H1 (cell line): ENCODE measurements around the gene SLC28A1. TPM values are rescaled to one million over a fixed set of nuclear protein-coding genes. Genes with fewer than 3 reads are reported as not detected.
A peak's percentile ranks its signal among the peaks of the same experiment; 100 is the strongest.

ENCODE experiments used
- CTCF ChIA-PET: fragments of 300-600 bp; sonication (Branson Sonifier 250); formaldehyde crosslinking; loops from one replicate; lab custom pipeline; 2021; ENCODE audit not compliant: partially characterized antibody; lab: Charles Lee
- POLR2A ChIA-PET: fragments of 300-600 bp; sonication (Branson Sonifier 250); formaldehyde crosslinking; loops from one replicate; lab custom pipeline; 2021; ENCODE audit warnings: inconsistent platforms; ENCODE audit not compliant: partially characterized antibody; lab: Charles Lee
- DNase-seq, 2 experiments: peaks; one replicate each; pipeline versions ENCODE4 v3.0.0 to v3.0.0-alpha.2; 2010 to 2022; ENCODE audit warnings: low spot score in 2 of 2, low read depth in 1 of 2, mixed read lengths in 1 of 2
- FAIRE-seq: peaks from 2 replicates; lab custom pipeline; 2011; peaks lifted over from hg19 to GRCh38; lab: Jason Lieb, UNC
- H2AFZ ChIP-seq: 2 replicates; pipeline ENCODE4 v1.8.1; 2012; ENCODE audit warnings: low read length, inconsistent platforms
- H2AK5ac ChIP-seq: 2 replicates; pipeline ENCODE4 v1.6.1; 2013; ENCODE audit warnings: low read depth, low read length
- H2BK120ac ChIP-seq: replicated peaks from 2 replicates; pipeline ENCODE3; 2013; ENCODE audit warnings: low read depth, low read length, inconsistent platforms
- H2BK12ac ChIP-seq: 2 replicates; pipeline ENCODE4 v1.6.1; 2013; ENCODE audit warnings: low read depth, low read length
- H2BK15ac ChIP-seq: 2 replicates; pipeline ENCODE4 v1.6.1; 2013; ENCODE audit warnings: low read length
- H2BK20ac ChIP-seq: 2 replicates; pipeline ENCODE4 v1.6.1; 2013; ENCODE audit warnings: low read length
- H2BK5ac ChIP-seq: 2 replicates; pipeline ENCODE4 v1.6.1; 2013; ENCODE audit warnings: low read depth, low read length
- H3K14ac ChIP-seq: 2 replicates; pipeline ENCODE4 v1.6.1; 2013; ENCODE audit warnings: inconsistent platforms; ENCODE audit not compliant: insufficient read length
- H3K18ac ChIP-seq: 2 replicates; pipeline ENCODE4 v1.6.1; 2013; ENCODE audit warnings: low read length; ENCODE audit errors: extremely low read depth
- H3K23ac ChIP-seq: 2 replicates; pipeline ENCODE4 v1.6.1; 2013; ENCODE audit warnings: inconsistent platforms; ENCODE audit not compliant: insufficient read length
- H3K23me2 ChIP-seq: 2 replicates; pipeline ENCODE4 v1.6.1; 2013; ENCODE audit warnings: low read depth, low read length
- H3K27ac ChIP-seq: 2 replicates; pipeline ENCODE4 v1.6.1; 2011; ENCODE audit warnings: low read depth, low read length, inconsistent platforms
- H3K27me3 ChIP-seq, 4 experiments: replicated peaks in 1 of 4; 1 replicate in 1 of 4; 2 replicates in 3 of 4; pipeline versions ENCODE4 v1.6.1 to v1.8.1; 2011 to 2013; ENCODE audit warnings: low read length in 3 of 4, mild to moderate bottlenecking in 3 of 4, inconsistent platforms in 2 of 4, mixed read lengths in 2 of 4, moderate library complexity in 1 of 4; ENCODE audit not compliant: control insufficient read depth in 3 of 4, insufficient read depth in 3 of 4; ENCODE audit errors: extremely low read depth in 1 of 4
- H3K36me3 ChIP-seq, 4 experiments: 2 replicates each; pipeline versions ENCODE4 v1.6.1 to v1.8.1; 2011 to 2013; ENCODE audit warnings: mild to moderate bottlenecking in 4 of 4, low read length in 3 of 4, moderate library complexity in 2 of 4, control low read depth in 1 of 4, inconsistent platforms in 1 of 4; ENCODE audit not compliant: insufficient read depth in 4 of 4, control insufficient read depth in 2 of 4
- H3K4ac ChIP-seq: replicated peaks from 2 replicates; pipeline ENCODE3; 2013; ENCODE audit warnings: low read length, low read depth, mixed read lengths, inconsistent platforms; ENCODE audit not compliant: insufficient read length
- H3K4me1 ChIP-seq, 4 experiments: replicated peaks in 1 of 4; 1 replicate in 1 of 4; 2 replicates in 3 of 4; pipeline versions ENCODE4 v1.6.1 to v1.8.1; 2011 to 2013; ENCODE audit warnings: low read length in 3 of 4, inconsistent platforms in 2 of 4, mixed read lengths in 1 of 4; ENCODE audit not compliant: insufficient read depth in 4 of 4, control insufficient read depth in 3 of 4
- H3K4me2 ChIP-seq, 2 experiments: 2 replicates each; pipeline versions ENCODE4 v1.6.1 to v1.8.1; 2011 to 2013; ENCODE audit warnings: low read depth in 2 of 2, low read length in 2 of 2, control low read depth in 1 of 2, inconsistent platforms in 1 of 2, mild to moderate bottlenecking in 1 of 2; ENCODE audit not compliant: insufficient read depth in 1 of 2
- H3K4me3 ChIP-seq, 4 experiments: fragments of 200-600, 300-600 bp in 1 of 4; sonication (generic), shearing (Covaris generic), sonication (Bioruptor Twin) in 1 of 4; 2 replicates each; pipeline versions ENCODE4 v1.5.1 to v1.8.1; 2011 to 2016; ENCODE audit warnings: low read length in 4 of 4, low read depth in 3 of 4, control low read depth in 2 of 4, inconsistent platforms in 2 of 4, mild to moderate bottlenecking in 2 of 4, mixed read lengths in 1 of 4, moderate library complexity in 1 of 4; ENCODE audit not compliant: insufficient read depth in 2 of 4; ENCODE audit errors: extremely low read depth in 1 of 4
- H3K56ac ChIP-seq: replicated peaks from 2 replicates; pipeline ENCODE3; 2013; ENCODE audit warnings: low read depth, mild to moderate bottlenecking, mixed read lengths, low read length, inconsistent platforms; ENCODE audit not compliant: insufficient read length
- H3K79me1 ChIP-seq: 2 replicates; pipeline ENCODE4 v1.6.1; 2013; ENCODE audit warnings: low read depth, low read length, control low read depth
- H3K79me2 ChIP-seq, 2 experiments: 2 replicates each; pipeline versions ENCODE4 v1.6.1 to v1.8.1; 2012 to 2013; ENCODE audit warnings: low read length in 2 of 2, mild to moderate bottlenecking in 2 of 2, inconsistent platforms in 1 of 2; ENCODE audit not compliant: insufficient read depth in 2 of 2, control insufficient read depth in 1 of 2
- H3K9ac ChIP-seq, 4 experiments: replicated peaks in 1 of 4; 1 replicate in 1 of 4; 2 replicates in 3 of 4; pipeline versions ENCODE4 v1.6.1 to v1.8.1; 2011 to 2013; ENCODE audit warnings: low read depth in 3 of 4, low read length in 3 of 4, control low read depth in 2 of 4, mild to moderate bottlenecking in 2 of 4, moderate library complexity in 2 of 4, inconsistent platforms in 1 of 4; ENCODE audit errors: extremely low read depth in 1 of 4
- H3K9me3 ChIP-seq, 2 experiments: 2 replicates each; pipeline versions ENCODE4 v1.6.1 to v1.8.1; 2012 to 2013; ENCODE audit warnings: mild to moderate bottlenecking in 2 of 2, moderate library complexity in 2 of 2, control low read depth in 1 of 2, inconsistent platforms in 1 of 2, low read depth in 1 of 2, low read length in 1 of 2, mixed read lengths in 1 of 2; ENCODE audit not compliant: insufficient read depth in 2 of 2
- H4K20me1 ChIP-seq, 2 experiments: replicated peaks in 1 of 2; 2 replicates each; pipeline versions ENCODE3 to v1.8.1; 2011 to 2013; ENCODE audit warnings: inconsistent platforms in 2 of 2, low read length in 2 of 2, mild to moderate bottlenecking in 1 of 2; ENCODE audit not compliant: insufficient read depth in 2 of 2, control insufficient read depth in 1 of 2
- H4K5ac ChIP-seq: 2 replicates; pipeline ENCODE4 v1.6.1; 2013; ENCODE audit warnings: low read length, low read depth, mixed read lengths, inconsistent platforms; ENCODE audit not compliant: insufficient read length
- H4K8ac ChIP-seq: 2 replicates; pipeline ENCODE4 v1.8.0; 2013; ENCODE audit warnings: mild to moderate bottlenecking, moderate library complexity, low read length, inconsistent platforms; ENCODE audit not compliant: insufficient read depth; ENCODE audit errors: extremely low read depth
- H4K91ac ChIP-seq: replicated peaks from 2 replicates; pipeline ENCODE3; 2013; ENCODE audit warnings: low read length, mixed read lengths, inconsistent platforms; ENCODE audit not compliant: insufficient read length
- EP300 ChIP-seq, 2 experiments: IDR thresholded peaks; 1 replicate in 1 of 2; 2 replicates in 1 of 2; pipeline ENCODE4 v1.6.1; 2011 to 2012; ENCODE audit warnings: low read depth in 2 of 2, low read length in 2 of 2, mild to moderate bottlenecking in 2 of 2, borderline replicate concordance in 1 of 2, inconsistent platforms in 1 of 2, moderate library complexity in 1 of 2
- KDM4A ChIP-seq: IDR thresholded peaks from one replicate; pipeline ENCODE4 v1.7.1; 2012; ENCODE audit warnings: low read depth, mild to moderate bottlenecking, moderate library complexity, low read length, inconsistent platforms; ENCODE audit not compliant: severe bottlenecking
- RBBP5 ChIP-seq: IDR thresholded peaks from 2 replicates; pipeline ENCODE4 v1.7.1; 2012; ENCODE audit warnings: low read depth, mild to moderate bottlenecking, inconsistent platforms, low read length, moderate library complexity, borderline replicate concordance
- WGBS, 2 experiments: shearing (Covaris generic) in 1 of 2; methylation state at CpG; one replicate each; pipeline versions ENCODE4 v1.1.6 to v1.1.7; 2013 to 2015; ENCODE audit warnings: low lambda C conversion rate in 2 of 2, mixed read lengths in 2 of 2, inconsistent platforms in 1 of 2, low coverage in 1 of 2, missing lambda C conversion rate in 1 of 2; ENCODE audit not compliant: insufficient replicate concordance in 2 of 2, insufficient coverage in 1 of 2, insufficient read length in 1 of 2; ENCODE audit errors: extremely low coverage in 1 of 2, missing lambda C conversion rate in 1 of 2; 5-methylcytosine and 5-hydroxymethylcytosine counted together
- polyA plus RNA-seq, 7 experiments: library from polyadenylated mRNA; depleted of rRNA in 3 of 7; stranded (reverse) in 5 of 7; unstranded in 2 of 7; fragments of >200 nt in 5 of 7; fragments of 200-250 nt in 2 of 7; gene quantifications; 1 replicate in 5 of 7; 2 replicates in 1 of 7; 4 replicates in 1 of 7; pipeline versions ENCODE4 v1.2.1 to v1.2.3, GENCODE V29; 2011 to 2013; ENCODE audit warnings: missing spikeins in 2 of 7, mixed read lengths in 2 of 7
- total RNA-seq: library from RNA; stranded (reverse); fragmentation: NEBNext Ultra II Directional; extraction: Animal tissue kit (Norgen Biotek cat#: 25700); gene quantifications from 2 replicates; pipeline ENCODE4 v1.2.1, GENCODE V29; 2021

The SLC28A1 gene
- total and polyA plus RNA-seq, 2 of the 8 experiments (the other 6 are each of a cell fraction or from before 2014, with no cell fraction given), result 0.09 TPM; not detected in 1

DNA sequence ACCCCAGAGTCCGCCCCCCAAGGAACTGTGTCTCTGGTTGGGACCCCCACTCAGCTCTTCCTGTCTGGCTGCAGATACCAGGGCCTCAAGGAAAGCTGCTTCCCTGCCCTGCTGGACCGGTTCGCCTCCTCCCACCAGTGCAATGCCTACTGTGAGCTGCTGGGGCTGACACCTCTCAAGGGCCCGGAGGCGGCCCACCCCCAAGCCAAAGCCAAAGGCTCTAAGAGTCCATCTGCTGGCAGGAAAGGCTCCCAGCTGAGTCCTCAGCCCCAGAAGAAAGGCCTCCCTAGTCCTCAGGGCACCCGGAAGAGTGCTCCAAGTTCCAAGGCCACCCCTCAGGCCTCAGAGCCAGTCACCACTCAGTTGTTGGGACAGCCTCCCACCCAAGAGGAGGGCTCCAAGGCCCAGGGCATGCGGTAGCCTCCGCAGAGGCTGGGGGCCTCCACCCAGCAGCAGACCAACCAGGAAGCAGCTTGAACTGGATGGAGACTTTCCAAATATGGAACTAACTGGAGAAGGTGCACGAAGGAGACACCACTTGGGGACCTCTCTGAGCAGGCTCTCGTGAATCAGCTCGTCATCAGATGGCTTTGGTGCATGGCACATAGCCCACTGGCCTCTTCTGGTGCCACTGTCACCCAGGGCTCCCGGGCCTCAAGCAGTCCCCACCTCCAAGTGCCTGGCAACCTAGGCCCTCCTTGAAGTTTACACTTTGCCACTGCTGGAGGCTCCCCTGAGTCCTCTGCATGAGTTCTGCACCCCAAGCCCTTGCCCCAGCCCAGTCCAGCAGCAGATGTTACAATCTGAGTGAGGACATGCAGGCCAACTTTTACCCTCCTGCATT lies 16.2 kb upstream of the SLC28A1 start:
- no peak overlapping the region for H4K5ac ChIP-seq
- H3K79me1 ChIP-seq, result no peaks in the 10 kb centered on the region
- H3K9ac ChIP-seq, result no peak overlapping the region
- H2BK12ac ChIP-seq, result no peak overlapping the region
- no peak overlapping the region for H3K23ac ChIP-seq
- no peaks in the 10 kb centered on the region for H3K79me2 ChIP-seq
- H3K9me3 ChIP-seq, result no peaks in the 10 kb centered on the region
- no peak overlapping the region for H3K18ac ChIP-seq
- WGBS, 2 experiments, result 92% methylated on average over 12 of the region's 12 CpGs; no CpG with 5 or more reads in 1 of the 2 experiments
- H3K4me2 ChIP-seq, result no peak overlapping the region
- H4K20me1 ChIP-seq, result peaks cover 0 to 3% of the 10 kb centered on the region in 2 experiments
- no peak overlapping the region for H2BK15ac ChIP-seq
- no peak overlapping the region for H3K4me3 ChIP-seq
- H2AK5ac ChIP-seq, result no peak overlapping the region
- H4K8ac ChIP-seq, result peak overlapping the region; percentile 12; the same call in 1 of the 2 replicates
- FAIRE-seq (no peak), DNase-seq (no peak)
- no peak for TF ChIP-seq KDM4A
- TF ChIP-seq EP300 (IDR thresholded peaks at IDR 0.05; ENCODE audit: borderline replicate concordance in 1 of 2, low read depth in 2 of 2, low read length in 2 of 2), result no peak
- TF ChIP-seq RBBP5, result no peak
- no peaks in the 10 kb centered on the region; a peak in 1 of 8 replicates for H3K36me3 ChIP-seq
- no peak overlapping the region for H2AFZ ChIP-seq
- no peak overlapping the region for H3K27ac ChIP-seq
- POLR2A ChIA-PET, result interaction anchor here (1.8 kb wide), 1 partner anchor 10 kb away, joined by 6 read pairs; no protein-coding TSS in a partner anchor
- no peaks in the 10 kb centered on the region for H3K4me1 ChIP-seq
- no peak overlapping the region for H2BK20ac ChIP-seq
- no peak overlapping the region for H4K91ac ChIP-seq
- no peaks in the 10 kb centered on the region for H3K27me3 ChIP-seq
- H3K14ac ChIP-seq, result no peak overlapping the region
- no peak overlapping the region for H2BK5ac ChIP-seq
- H3K4ac ChIP-seq, result no peak overlapping the region
- no peak overlapping the region for H2BK120ac ChIP-seq
- H3K56ac ChIP-seq, result no peak overlapping the region
- no peaks in the 10 kb centered on the region for H3K23me2 ChIP-seq
- CTCF ChIA-PET, result interaction anchor here (0.5 to 7.8 kb wide), 11 partner anchors 10 to 139 kb away, joined by 3 to 74 read pairs (median 3); no protein-coding TSS in a partner anchor
